Ovary (tissue), 9 donors: ENCODE results near the gene AMDHD1. TPM values are rescaled to one million over a fixed set of nuclear protein-coding genes. Genes with fewer than 3 reads are reported as not detected.
"Not testable (repeated sequence)": the region's sequence is repeated elsewhere in the genome, so short reads cannot be mapped to it uniquely, and the experiment has no call there.

Experiments
- DNase-seq, 5 donors: peaks; one replicate each; pipeline ENCODE4 v3.0.0-alpha.2; 2019 to 2020
- H3K27ac ChIP-seq, 2 donors: fragments of 200-600 bp; one replicate each; pipeline versions ENCODE4 v1.5.1 to v1.8.0; 2019 to 2022
- H3K27me3 ChIP-seq: fragments of 200-600 bp; one replicate; pipeline ENCODE4 v1.8.0; 2022
- H3K36me3 ChIP-seq: fragments of 200-600 bp; sonication (generic); one replicate; pipeline ENCODE4 v1.5.1; 2019
- H3K4me1 ChIP-seq: one replicate; pipeline ENCODE4 v1.8.1; 2013; ENCODE audit warnings: mild to moderate bottlenecking, moderate library complexity; ENCODE audit not compliant: insufficient read depth
- H3K4me3 ChIP-seq: fragments of 200-600 bp; sonication (generic); one replicate; pipeline ENCODE4 v1.5.1; 2017
- H3K9me3 ChIP-seq, 2 donors: fragments of 200-600 bp in 1 of 2; sonication (generic) in 1 of 2; one replicate each; pipeline versions ENCODE4 v1.5.1 to v1.8.1; 2013 to 2019; ENCODE audit warnings: mild to moderate bottlenecking in 1 of 2, moderate library complexity in 1 of 2
- EP300 ChIP-seq: sonication (generic); formaldehyde crosslinking; IDR thresholded peaks from one replicate; pipeline ENCODE4 v1.6.1; 2017; ENCODE audit warnings: antibody characterized with exemption
- POLR2A ChIP-seq: fragments of 450-650 bp; IDR thresholded peaks from one replicate; pipeline ENCODE4 v1.6.1; 2017; ENCODE audit warnings: antibody characterized with exemption, mild to moderate bottlenecking, moderate library complexity
- WGBS, 3 donors: extraction: QIAGEN DNeasy Blood & Tissue Kit in 1 of 3; methylation state at CpG; one replicate each; pipeline versions ENCODE4 v1.1.5 to v1.1.7; 2013 to 2017; 5-methylcytosine and 5-hydroxymethylcytosine counted together
- intact Hi-C, 4 donors: fragments of 100-400 bp; cut with DNase I; formaldehyde crosslinking; loops; one replicate each; pipeline versions ENCODE4 v1.11.0 to v1.15.1; 2022 to 2023
- polyA plus RNA-seq, 2 donors: library from polyadenylated mRNA; stranded (reverse); fragments of 200-250 nt in 1 of 2; fragments of 350-450 nt in 1 of 2; fragmentation: Illumina TruSeq in 1 of 2; extraction: RNeasy Lipid Tissue Mini Kit (QIAGEN cat#74804) in 1 of 2; gene quantifications; one replicate each; pipeline ENCODE4 v1.2.3, GENCODE V29; 2013 to 2014
- total RNA-seq, 7 donors: library from RNA; depleted of rRNA in 2 of 7; stranded (reverse); fragments of >200 nt in 2 of 7; fragmentation: NEBNext Ultra II Directional in 3 of 7; extraction: Animal tissue kit (Norgen Biotek cat#: 25700) in 3 of 7; gene quantifications; one replicate each; pipeline versions ENCODE4 v1.1.0 to v1.2.4, GENCODE V29; 2016 to 2023
- TF ChIP-seq, protein P1 (sequence below), 3 donors: fragments of 450-650 bp in 2 of 3; fragments of 200-600 bp in 1 of 3; IDR thresholded peaks; one replicate each; pipeline versions ENCODE4 v1.5.1 to v1.8.0; 2016 to 2022; ENCODE audit warnings: antibody characterized with exemption in 3 of 3, mild to moderate bottlenecking in 1 of 3
- donor health status: DM: no; HTN: no; CAD: no; lungs with moderate emphysema.
- donor health status: DM: no; HTN: no; CAD: no.
- donor health status: Bipolar disorder and iron deficiency.
- donor health status: DM: yes; HTN: yes; CAD: no.
- donor health status: DM: no; HTN: no; CAD: no.
- donor health status: DM: yes; HTN: yes; CAD: no.

AMDHD1 gene
- total and polyA plus RNA-seq, 9 donors = 0.13 to 6.1 (median 0.57) TPM; not detected in 4

DNA sequence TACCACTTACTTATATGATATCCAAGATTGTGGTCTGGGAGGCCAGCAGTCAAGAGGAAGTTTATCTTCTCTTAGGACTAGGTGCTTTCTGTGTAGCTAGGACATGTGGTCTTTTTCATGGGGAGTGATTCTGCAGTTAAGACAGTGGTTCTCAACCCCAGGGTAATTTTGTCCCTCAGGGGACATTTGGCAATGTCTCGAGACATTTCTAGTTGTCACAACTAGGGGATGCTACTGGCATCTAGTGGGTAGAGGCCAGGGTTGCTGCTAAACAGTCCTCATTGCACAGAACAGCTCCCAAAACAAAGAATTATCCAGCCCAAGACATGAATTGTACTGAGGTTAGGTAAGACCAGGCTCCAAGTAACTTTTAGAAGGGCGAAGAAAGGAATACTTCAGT is 20.0 kb downstream of the AMDHD1 start:
- no peaks in the 10 kb centered on the region for H3K4me1 ChIP-seq
- H3K27ac ChIP-seq = no peak overlapping the region
- intact Hi-C loops = no loop called here
- WGBS, 3 donors = 86 to 94% (median 87%) methylated on average over 2 of the region's 2 CpGs
- H3K27me3 ChIP-seq = no peaks in the 10 kb centered on the region
- no peaks in the 10 kb centered on the region for H3K36me3 ChIP-seq
- no peaks in the 10 kb centered on the region for H3K9me3 ChIP-seq
- TF ChIP-seq, protein P1, sequence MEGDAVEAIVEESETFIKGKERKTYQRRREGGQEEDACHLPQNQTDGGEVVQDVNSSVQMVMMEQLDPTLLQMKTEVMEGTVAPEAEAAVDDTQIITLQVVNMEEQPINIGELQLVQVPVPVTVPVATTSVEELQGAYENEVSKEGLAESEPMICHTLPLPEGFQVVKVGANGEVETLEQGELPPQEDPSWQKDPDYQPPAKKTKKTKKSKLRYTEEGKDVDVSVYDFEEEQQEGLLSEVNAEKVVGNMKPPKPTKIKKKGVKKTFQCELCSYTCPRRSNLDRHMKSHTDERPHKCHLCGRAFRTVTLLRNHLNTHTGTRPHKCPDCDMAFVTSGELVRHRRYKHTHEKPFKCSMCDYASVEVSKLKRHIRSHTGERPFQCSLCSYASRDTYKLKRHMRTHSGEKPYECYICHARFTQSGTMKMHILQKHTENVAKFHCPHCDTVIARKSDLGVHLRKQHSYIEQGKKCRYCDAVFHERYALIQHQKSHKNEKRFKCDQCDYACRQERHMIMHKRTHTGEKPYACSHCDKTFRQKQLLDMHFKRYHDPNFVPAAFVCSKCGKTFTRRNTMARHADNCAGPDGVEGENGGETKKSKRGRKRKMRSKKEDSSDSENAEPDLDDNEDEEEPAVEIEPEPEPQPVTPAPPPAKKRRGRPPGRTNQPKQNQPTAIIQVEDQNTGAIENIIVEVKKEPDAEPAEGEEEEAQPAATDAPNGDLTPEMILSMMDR (IDR thresholded peaks at IDR 0.05) = no peak
- TF ChIP-seq EP300 = no peak
- no peak for TF ChIP-seq POLR2A
- H3K4me3 ChIP-seq = no peak overlapping the region
- no peak for DNase-seq

DNA sequence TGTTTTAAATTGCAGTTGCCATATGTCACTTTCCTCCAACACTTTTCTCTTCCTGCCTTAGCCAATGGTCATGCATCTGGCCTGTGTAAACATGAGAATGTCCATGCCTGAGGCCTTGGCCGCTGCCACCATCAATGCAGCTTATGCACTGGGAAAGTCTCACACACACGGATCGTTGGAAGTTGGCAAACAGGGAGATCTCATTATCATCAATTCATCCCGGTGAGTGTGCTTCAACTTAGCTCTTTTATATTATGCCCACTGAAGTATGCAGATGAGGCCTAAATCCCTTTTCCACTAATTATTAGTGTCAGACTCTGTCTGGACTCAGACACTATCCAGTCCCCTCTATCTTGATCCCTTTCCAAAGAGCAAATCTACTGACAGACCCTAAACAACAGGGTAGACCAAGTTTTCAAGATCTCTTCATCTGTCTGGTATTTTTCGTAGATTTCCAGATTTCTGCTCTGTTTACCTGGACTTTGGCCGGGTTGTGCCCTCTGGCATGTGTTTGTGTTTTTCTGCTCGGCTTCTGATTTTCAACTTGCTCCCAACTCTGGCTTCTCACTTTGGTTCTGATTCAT is 23.2 kb downstream of the AMDHD1 start:
- no peak for DNase-seq
- intact Hi-C loops = no loop called here
- Histone ChIP-seq H3K36me3 (no peaks in the 10 kb centered on the region), H3K9me3 (no peaks in the 10 kb centered on the region), H3K27ac (no peak overlapping the region), H3K4me1 (no peaks in the 10 kb centered on the region), H3K4me3 (no peak overlapping the region), H3K27me3 (no peaks in the 10 kb centered on the region)
- WGBS, 3 donors = 69 to 89% (median 76%) methylated on average over 7 of the region's 7 CpGs
- TF ChIP-seq EP300 (no peak), POLR2A (no peak)
- TF ChIP-seq, protein P1 (IDR thresholded peaks at IDR 0.05) = no peak

DNA sequence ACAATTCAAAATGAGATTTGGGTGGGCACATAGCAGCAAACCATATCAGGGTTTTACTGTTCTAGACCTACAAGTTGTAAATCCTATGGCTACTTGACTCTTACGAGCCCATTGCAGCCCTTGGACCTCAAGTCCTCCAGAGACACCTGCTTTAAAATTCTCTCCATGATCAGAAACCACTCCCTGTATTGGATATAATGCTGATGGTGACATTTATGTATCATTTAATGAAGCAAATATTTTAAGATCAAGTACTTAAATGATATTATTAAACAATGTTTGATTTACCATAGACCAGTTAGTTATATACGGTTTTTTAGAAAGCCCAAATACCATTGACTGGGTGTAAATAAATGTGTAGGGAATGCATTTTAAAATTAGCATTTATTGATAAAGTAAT is 24.2 kb downstream of the AMDHD1 start:
- Histone ChIP-seq H3K9me3 (no peaks in the 10 kb centered on the region), H3K36me3 (no peaks in the 10 kb centered on the region), H3K4me3 (no peak overlapping the region), H3K27ac (no peak overlapping the region), H3K27me3 (no peaks in the 10 kb centered on the region), H3K4me1 (no peaks in the 10 kb centered on the region)
- TF ChIP-seq, protein P1 (IDR thresholded peaks at IDR 0.05) = no peak
- TF ChIP-seq POLR2A (no peak), EP300 (no peak)
- intact Hi-C loops = no loop called here
- no peak for DNase-seq
- WGBS, 3 donors = 91 to 93% (median 92%) methylated on average over 2 of the region's 2 CpGs

DNA sequence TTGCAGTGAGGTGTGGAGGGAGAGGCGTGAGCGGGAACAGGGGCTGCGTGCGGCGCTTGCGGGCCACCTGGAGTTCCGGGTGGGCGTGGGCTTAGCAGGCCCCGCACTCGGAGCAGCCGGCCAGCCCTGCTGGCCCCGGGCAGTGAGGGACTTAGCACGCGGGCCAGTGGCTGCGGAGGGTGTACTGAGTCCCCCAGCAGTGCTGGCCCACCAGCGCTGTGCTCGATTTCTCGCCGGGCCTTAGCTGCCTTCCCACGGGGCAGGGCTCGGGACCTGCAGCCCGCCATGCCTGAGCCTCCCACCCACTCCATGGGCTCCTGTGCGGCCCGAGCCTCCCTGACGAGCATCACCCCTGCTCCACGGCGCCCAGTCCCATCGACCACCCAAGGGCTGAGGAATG is 26.0 kb downstream of the AMDHD1 start:
- H3K4me3 ChIP-seq, H3K4me1 ChIP-seq, intact Hi-C loops, DNase-seq, H3K36me3 ChIP-seq, H3K27me3 ChIP-seq, H3K27ac ChIP-seq, H3K9me3 ChIP-seq: not testable (repeated sequence)
- 95% methylated on average over 24 to 28 of the region's 28 CpGs for WGBS, 3 donors

DNA sequence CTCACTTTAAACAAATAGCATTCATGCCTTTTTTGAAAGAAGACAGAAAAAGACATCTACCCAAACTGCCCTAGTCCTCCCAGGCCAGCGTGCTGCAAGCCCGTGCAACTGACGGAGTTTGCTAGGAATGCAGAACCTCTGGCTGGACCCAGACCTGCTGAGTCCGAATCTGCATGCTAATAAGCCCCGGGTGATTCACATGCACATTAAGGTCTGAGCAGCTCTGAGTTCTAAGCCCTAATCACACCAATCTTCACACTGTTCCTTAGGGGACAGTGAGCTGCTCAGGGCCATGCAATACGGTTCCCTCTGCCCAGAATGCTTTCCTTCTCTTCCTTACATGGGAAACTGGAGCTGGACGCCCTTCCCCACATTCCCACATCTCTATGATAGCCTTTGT is 27.8 kb downstream of the AMDHD1 start:
- Histone ChIP-seq H3K4me1 (no peaks in the 10 kb centered on the region), H3K36me3 (no peaks in the 10 kb centered on the region), H3K27ac (no peak overlapping the region), H3K27me3 (no peaks in the 10 kb centered on the region), H3K4me3 (no peak overlapping the region), H3K9me3 (no peaks in the 10 kb centered on the region)
- DNase-seq = no peak
- 56 to 68% (median 59%) methylated on average over 7 of the region's 7 CpGs for WGBS, 3 donors
- intact Hi-C loops = no loop called here
- TF ChIP-seq, protein P1 (IDR thresholded peaks at IDR 0.05) = no peak
- no peak for TF ChIP-seq EP300
- TF ChIP-seq POLR2A = no peak
